HG03457 (cell line): ENCODE data around the gene CEP72.
"Not testable (repeated sequence)": the region's sequence is repeated elsewhere in the genome, so short reads cannot be mapped to it uniquely, and the experiment has no call there.

Experiments
- ATAC-seq: cut with Tn5 transposase; IDR thresholded peaks from one replicate; pipeline ENCODE4 v1.9.1; 2021; ENCODE audit warnings: moderate number of reproducible peaks; ENCODE audit not compliant: unreplicated experiment

Gene CEP72

DNA sequence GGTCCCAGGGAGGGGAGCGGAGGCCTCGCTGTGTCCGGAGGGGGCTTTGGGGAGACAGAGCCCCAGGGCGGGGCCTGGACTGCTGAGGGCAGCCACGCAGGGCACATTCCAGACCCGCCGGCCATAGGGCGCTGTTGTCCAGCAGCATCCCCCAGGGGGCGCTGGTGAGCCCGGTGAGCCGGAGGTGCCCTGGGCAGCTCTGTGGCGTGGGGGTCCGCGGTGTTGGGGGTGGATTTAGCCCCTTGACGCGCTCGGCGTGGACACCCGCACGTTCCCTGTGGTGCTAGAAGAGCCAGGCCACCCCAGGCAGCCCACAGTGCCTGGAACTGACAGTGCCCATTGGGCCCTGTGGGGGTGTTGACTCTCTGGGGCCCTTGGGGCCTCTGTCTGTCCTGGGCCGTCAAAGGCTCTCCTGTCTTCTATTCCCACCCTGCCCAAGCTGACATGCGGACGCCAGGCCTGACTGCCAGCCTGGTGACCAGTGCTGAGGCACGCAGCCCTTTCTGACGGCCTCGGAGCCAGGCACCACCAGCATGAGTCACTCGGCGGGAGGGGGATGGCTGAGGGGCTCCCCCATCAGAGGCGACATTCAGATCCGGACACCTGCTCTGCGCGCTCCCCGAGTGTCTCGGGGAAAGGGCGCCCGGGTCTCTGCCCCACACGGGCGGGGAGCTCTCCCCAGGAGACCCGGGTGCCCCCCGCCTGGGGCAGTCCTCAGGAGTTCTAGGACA is 57.1 kb downstream of the CEP72 start:
- no peak for ATAC-seq

DNA sequence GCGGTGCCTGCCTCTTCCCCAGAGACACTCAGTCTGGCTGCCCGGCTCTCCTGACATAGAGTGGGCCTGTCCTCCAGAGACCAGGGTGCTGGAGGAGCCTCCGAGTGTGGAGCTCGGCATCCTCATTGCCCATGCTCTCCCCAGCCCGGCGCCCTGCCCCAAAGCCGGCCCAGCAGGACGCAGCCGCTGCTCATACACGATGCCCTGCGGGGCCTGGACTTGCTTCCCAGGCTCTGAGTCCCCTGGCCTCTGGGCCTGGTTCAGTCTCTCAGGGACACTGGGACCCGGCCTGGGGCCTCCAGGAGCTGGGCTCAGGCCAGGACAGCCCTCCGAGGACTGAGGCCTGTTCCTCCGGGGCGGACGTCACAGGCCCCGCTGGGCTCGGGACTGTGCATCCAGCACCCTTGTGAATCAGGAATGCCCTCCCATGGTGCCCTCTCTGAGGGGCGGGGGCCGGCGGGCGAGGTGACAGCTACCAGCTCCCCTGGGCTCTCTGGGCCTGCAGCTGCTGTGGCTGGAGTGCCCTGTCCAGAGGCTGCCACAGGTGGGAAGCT is 57.8 kb downstream of the CEP72 start:
- ATAC-seq, result no peak

- no peak for ATAC-seq
Measured at GRCh38 chr5:670396-671270, 58.5 kb downstream of the CEP72 start.

GRCh38 chr5:671459-672328 is 59.6 kb downstream of the CEP72 start:
- no peak for ATAC-seq

- no peak for ATAC-seq
Measured at GRCh38 chr5:672329-673160, 60.4 kb downstream of the CEP72 start.

DNA sequence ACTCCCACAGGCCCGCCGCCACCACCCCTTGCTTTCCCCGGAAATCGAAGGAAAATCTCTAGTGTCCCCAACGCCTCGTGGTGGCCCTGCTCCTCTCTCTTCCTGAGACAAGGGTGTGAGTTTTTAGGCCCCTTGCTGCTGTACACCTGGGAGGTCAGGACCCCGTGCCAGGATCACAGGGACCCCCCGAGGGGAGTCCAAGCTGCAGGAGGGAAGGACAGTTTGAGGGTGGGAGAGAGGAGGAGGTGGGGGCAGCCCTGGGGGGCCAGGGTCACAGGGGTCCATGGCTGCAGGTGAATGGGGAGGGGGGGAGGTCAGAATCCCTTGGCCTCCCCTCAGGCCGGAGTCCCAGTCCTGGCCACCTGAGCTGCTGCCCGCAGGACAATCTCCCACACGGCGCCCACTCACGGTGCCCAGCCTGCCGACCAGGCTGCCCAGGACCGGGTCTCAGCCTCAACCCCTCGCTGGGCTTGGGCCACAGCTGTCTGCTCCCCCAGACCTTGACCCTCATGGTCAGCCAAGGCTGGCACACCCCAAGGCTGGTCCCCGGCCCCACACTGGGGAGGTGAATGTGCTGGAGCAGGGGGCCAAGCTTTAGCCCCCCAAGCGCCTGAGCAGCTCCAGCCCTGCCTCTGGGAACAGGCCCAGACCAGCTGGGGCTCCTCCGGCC is 61.2 kb downstream of the CEP72 start:
- ATAC-seq, result no peak

- no peak for ATAC-seq
Measured at GRCh38 chr5:673831-674629, 61.9 kb downstream of the CEP72 start.

- no peak for ATAC-seq
Measured at GRCh38 chr5:674630-675011, 62.5 kb downstream of the CEP72 start.

- no peak for ATAC-seq
Measured at GRCh38 chr5:675111-675870, 63.2 kb downstream of the CEP72 start.

GRCh38 chr5:675871-676698 is 63.9 kb downstream of the CEP72 start:
- ATAC-seq, result no peak

- no peak for ATAC-seq
Measured at GRCh38 chr5:676699-677076, 64.5 kb downstream of the CEP72 start.

DNA sequence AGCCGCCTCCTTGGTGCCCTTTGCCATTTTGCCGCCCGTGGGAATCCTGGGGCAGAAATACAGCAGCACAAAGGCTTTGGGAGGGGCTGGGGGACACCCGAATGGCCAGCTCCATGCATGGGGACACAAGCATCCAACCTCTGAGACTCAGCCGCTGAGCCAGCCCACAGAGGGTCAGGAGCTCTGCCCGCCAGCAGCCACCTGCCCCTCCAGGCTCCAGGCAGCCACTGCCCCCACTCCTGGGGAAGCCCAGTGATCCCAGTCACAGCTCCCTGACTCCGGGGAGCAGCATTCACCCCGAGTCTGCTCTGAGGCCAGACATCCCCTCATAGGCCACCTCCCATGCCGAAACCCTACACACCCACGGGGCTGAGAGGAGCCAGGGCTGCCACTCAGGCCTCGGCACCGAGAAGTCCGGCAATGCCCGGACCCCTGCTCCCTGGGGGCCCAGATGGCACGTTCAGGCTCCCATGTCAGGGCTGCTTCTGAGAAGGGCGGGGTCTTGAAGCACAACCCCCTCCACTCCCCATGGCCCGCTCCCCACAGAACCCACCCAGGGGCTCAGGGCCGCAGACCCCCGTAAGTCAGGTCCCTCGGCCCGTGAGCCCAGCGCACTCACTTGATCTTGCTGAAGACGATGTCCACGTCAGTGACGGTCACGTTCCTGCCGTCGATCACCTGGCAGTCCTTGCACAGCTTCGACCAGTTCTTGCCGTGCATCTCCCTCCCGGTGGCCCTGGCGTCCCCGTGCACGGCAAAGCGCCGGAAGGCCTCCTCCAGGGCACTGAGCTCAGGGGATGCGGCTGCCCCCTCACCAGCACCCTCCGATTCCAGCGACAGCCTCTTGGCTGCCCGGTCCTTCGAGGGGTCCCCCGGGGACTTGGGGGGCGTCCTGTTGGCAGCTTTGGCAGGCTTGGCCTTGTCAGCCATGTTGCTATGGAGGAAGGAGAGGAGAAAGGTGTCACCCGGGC is 65.3 kb downstream of the CEP72 start:
- no peak for ATAC-seq

- not testable (repeated sequence) for ATAC-seq
Measured at GRCh38 chr5:678521-678920, 66.4 kb downstream of the CEP72 start.

- ATAC-seq, result not testable (repeated sequence)
Measured at GRCh38 chr5:679166-679895, 67.2 kb downstream of the CEP72 start.

GRCh38 chr5:680118-680795 is 68.1 kb downstream of the CEP72 start:
- not testable (repeated sequence) for ATAC-seq
